Parietal lobe (tissue), 2 donors: ENCODE measurements around the gene SORD. TPM values are rescaled to one million over a fixed set of nuclear protein-coding genes. Genes with fewer than 3 reads are reported as not detected.

ENCODE experiments used
- small RNA-seq: library from RNA; depleted of rRNA; stranded (forward); fragments of <200 nt; gene quantifications from one replicate; pipeline ENCODE3, GENCODE V24; 2014; ENCODE audit warnings: low replicate concordance
- total RNA-seq: library from RNA; depleted of rRNA; stranded (reverse); fragments of >200 nt; gene quantifications from one replicate; pipeline ENCODE4 v1.2.3, GENCODE V29; 2014

The SORD gene
- 7.8 TPM for total RNA-seq

DNA sequence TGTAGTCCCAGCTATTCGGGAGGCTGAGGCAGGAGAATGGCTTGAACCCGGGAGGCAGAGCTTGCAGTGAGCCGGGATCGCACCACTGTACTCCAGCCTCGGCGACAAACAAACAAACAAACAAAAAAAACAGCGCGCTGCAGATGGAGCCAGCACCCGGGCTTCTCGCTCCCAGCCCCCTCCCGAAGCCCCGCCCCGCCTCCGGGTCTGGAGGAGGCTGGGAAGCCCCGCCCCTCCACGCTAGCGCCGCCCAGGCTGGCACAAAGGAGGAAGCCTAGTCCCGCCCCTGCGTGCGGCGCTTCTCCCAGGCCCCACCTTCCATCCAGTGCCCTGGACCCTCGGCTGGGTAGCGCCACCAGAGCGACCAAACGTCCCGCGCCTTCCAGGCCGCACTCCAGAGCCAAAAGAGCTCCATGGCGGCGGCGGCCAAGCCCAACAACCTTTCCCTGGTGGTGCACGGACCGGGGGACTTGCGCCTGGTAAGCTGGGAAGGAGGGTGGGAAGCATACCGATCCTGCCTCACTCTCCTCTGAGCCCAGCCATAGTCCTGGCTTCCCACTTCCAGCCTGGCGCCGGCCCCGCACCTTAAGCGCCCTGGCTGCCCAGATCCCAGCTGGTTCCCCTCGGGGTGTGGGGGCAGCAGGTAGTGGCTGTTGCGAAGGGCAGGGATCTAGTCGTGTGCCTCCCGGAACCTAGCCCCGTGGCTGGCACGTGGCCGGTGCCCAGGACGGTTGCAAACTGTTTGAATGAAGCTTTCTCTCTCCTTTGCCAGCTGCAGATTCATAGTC, at the start of gene SORD:
Gene SORD, plus strand, starts transcription at position 325 of the 788 bp plus-strand sequence. Its CDS starts 89 bp downstream, at position 414.

DNA sequence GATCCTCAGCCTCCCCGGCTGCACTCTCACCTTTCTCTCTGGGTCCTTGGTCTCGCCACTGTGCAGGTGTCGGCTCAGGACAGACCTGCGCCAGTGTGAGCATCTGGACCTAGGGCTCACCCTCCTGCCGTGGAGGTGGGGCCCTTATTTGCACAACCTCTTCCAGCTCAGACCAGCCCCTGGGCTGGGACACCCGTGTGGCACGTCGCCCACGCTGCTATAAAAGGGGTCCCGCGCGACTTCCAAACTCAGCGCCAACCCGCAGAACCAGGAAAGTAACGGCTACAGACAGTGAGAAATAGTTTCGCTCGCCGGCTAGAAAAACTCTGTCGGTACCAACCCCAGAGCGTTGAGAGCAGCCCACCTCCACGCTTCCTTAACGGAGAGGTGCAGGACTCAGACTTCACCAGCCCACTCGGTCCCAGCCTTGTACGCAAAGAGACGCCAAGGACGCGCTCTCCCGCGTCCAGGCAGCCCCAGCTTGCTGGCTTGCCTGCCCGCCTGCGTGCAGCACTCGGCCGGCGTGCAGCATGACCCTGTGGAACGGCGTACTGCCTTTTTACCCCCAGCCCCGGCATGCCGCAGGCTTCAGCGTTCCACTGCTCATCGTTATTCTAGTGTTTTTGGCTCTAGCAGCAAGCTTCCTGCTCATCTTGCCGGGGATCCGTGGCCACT, 91.2 kb downstream of the SORD start, which contains the start of the genes DUOX2 and DUOXA2:
Gene DUOX2, minus strand, starts transcription at position 97 of the 675 bp plus-strand sequence. CDS start 761 bp downstream, outside the sequence.
Gene DUOXA2, plus strand, starts transcription at position 251 of the 675 bp plus-strand sequence. Its CDS starts 280 bp downstream, at position 531.

Small RNA genes lying within 50 kb of the gene (small RNA-seq; reads per million reads assigned to genes)
- gene RF00019: not detected
- gene RNU1-78P: not detected
- not detected for gene RNU6-966P

Other genes starting within 250 kb of the SORD start
- gene TERB2, start 66.5 kb upstream of the SORD start, total RNA-seq: not detected
- gene DUOX2, start 91.0 kb downstream of the SORD start, total RNA-seq: not detected
- gene DUOXA2, start 91.1 kb downstream of the SORD start, total RNA-seq: not detected
- gene DUOXA1, start 106.7 kb downstream of the SORD start, total RNA-seq: not detected
- gene DUOX1, start 106.8 kb downstream of the SORD start, total RNA-seq: not detected
- gene SHF, start 164.8 kb downstream of the SORD start, total RNA-seq: 72.0 TPM
- gene SLC28A2, start 229.0 kb downstream of the SORD start, total RNA-seq: not detected